22Rv1 (cell line): ENCODE results near the gene CACNG8.

Experiments
- H3K27ac ChIP-seq: fragments of 450-650 bp; 2 replicates; pipeline ENCODE4 v1.5.1; 2017
- CTCF ChIP-seq: fragments of 450-650 bp; IDR thresholded peaks from 2 replicates; pipeline ENCODE4 v1.5.1; 2017; ENCODE audit warnings: mild to moderate bottlenecking
- ZFX ChIP-seq: fragments of 450-650 bp; IDR thresholded peaks from 2 replicates; pipeline ENCODE4 v1.6.1; 2017; ENCODE audit warnings: antibody characterized with exemption, borderline replicate concordance

The CACNG8 gene

GRCh38 chr19:54009440-54009839 lies 46.7 kb downstream of the CACNG8 start:
- H3K27ac ChIP-seq, result no peak overlapping the region
- TF ChIP-seq ZFX (no peak), CTCF (no peak)

- TF ChIP-seq ZFX (no peak), CTCF (no peak)
- no peak overlapping the region for H3K27ac ChIP-seq
Observed at GRCh38 chr19:54010474-54010873, 47.7 kb downstream of the CACNG8 start.

GRCh38 chr19:54011507-54012211 lies 48.9 kb downstream of the CACNG8 start:
- no peak overlapping the region for H3K27ac ChIP-seq
- no peak for TF ChIP-seq CTCF

GRCh38 chr19:54013866-54014265 lies 51.1 kb downstream of the CACNG8 start:
- TF ChIP-seq ZFX (no peak), CTCF (no peak)

GRCh38 chr19:54014920-54015560 lies 52.3 kb downstream of the CACNG8 start:
- TF ChIP-seq CTCF (no peak), ZFX (no peak)
- H3K27ac ChIP-seq, result no peak overlapping the region

More at GRCh38 chr19:54013866-54014265, 51.1 kb downstream of the CACNG8 start:
- no peak overlapping the region for H3K27ac ChIP-seq

GRCh38 chr19:54017261-54017660 lies 54.5 kb downstream of the CACNG8 start:
- no peak overlapping the region for H3K27ac ChIP-seq
- TF ChIP-seq ZFX (no peak), CTCF (no peak)

GRCh38 chr19:54021363-54021762 lies 58.6 kb downstream of the CACNG8 start:
- no peak overlapping the region for H3K27ac ChIP-seq
- no peak for TF ChIP-seq CTCF
- TF ChIP-seq ZFX, result no peak
